HEK293 (cell line): ENCODE results near the gene EBP.

ENCODE experiments used
- ATF2 ChIP-seq: fragments of 450-650 bp; formaldehyde crosslinking; IDR thresholded peaks from 2 replicates; pipeline ENCODE4 v1.5.1; 2016; ENCODE audit warnings: missing biosample characterization, missing genetic modification characterization, low read depth
- FEZF1 ChIP-seq: fragments of 450-650 bp; formaldehyde crosslinking; IDR thresholded peaks from 2 replicates; pipeline ENCODE4 v1.5.1; 2016; ENCODE audit warnings: missing biosample characterization, missing genetic modification characterization
- KLF17 ChIP-seq: fragments of 450-650 bp; formaldehyde crosslinking; IDR thresholded peaks from 2 replicates; pipeline ENCODE4 v1.5.1; 2016; ENCODE audit warnings: missing biosample characterization, missing genetic modification characterization
- KLF7 ChIP-seq: fragments of 450-650 bp; formaldehyde crosslinking; IDR thresholded peaks from 2 replicates; pipeline ENCODE4 v1.5.1; 2016; ENCODE audit warnings: missing biosample characterization, missing genetic modification characterization, borderline replicate concordance
- PATZ1 ChIP-seq: fragments of 450-650 bp; formaldehyde crosslinking; IDR thresholded peaks from 2 replicates; pipeline ENCODE4 v1.5.1; 2016; ENCODE audit warnings: missing biosample characterization, missing genetic modification characterization
- SP2 ChIP-seq: fragments of 450-650 bp; formaldehyde crosslinking; IDR thresholded peaks from 2 replicates; pipeline ENCODE4 v1.5.1; 2016; ENCODE audit warnings: missing biosample characterization, missing genetic modification characterization
- SP3 ChIP-seq: fragments of 450-650 bp; formaldehyde crosslinking; IDR thresholded peaks from 2 replicates; pipeline ENCODE4 v1.5.1; 2016; ENCODE audit warnings: missing biosample characterization, missing genetic modification characterization
- SP7 ChIP-seq: fragments of 450-650 bp; formaldehyde crosslinking; IDR thresholded peaks from 2 replicates; pipeline ENCODE4 v1.5.1; 2016; ENCODE audit warnings: missing biosample characterization, missing genetic modification characterization
- ZBTB11 ChIP-seq: fragments of 450-650 bp; formaldehyde crosslinking; conservative IDR thresholded peaks from 2 replicates; pipeline ENCODE4 v1.5.1; 2016; ENCODE audit warnings: low read depth, missing biosample characterization, missing genetic modification characterization
- ZBTB17 ChIP-seq: fragments of 450-650 bp; formaldehyde crosslinking; IDR thresholded peaks from 2 replicates; pipeline ENCODE4 v1.5.1; 2016; ENCODE audit warnings: missing biosample characterization, missing genetic modification characterization
- ZNF335 ChIP-seq: fragments of 450-650 bp; formaldehyde crosslinking; conservative IDR thresholded peaks from 2 replicates; pipeline ENCODE4 v1.5.1; 2016; ENCODE audit warnings: missing biosample characterization, missing genetic modification characterization
- ZNF398 ChIP-seq: fragments of 450-650 bp; formaldehyde crosslinking; IDR thresholded peaks from 2 replicates; pipeline ENCODE4 v1.5.1; 2017; ENCODE audit warnings: missing biosample characterization, missing genetic modification characterization
- ZNF501 ChIP-seq: fragments of 450-650 bp; formaldehyde crosslinking; IDR thresholded peaks from 2 replicates; pipeline ENCODE4 v1.5.1; 2016; ENCODE audit warnings: missing biosample characterization, missing genetic modification characterization
- ZNF529 ChIP-seq: fragments of 450-650 bp; formaldehyde crosslinking; IDR thresholded peaks from 2 replicates; pipeline ENCODE4 v1.5.1; 2017; ENCODE audit warnings: missing genetic modification characterization, missing biosample characterization; ENCODE audit not compliant: insufficient replicate concordance
- ZNF658 ChIP-seq: fragments of 450-650 bp; formaldehyde crosslinking; IDR thresholded peaks from 2 replicates; pipeline ENCODE4; 2016; ENCODE audit warnings: missing biosample characterization, missing genetic modification characterization
- ZNF792 ChIP-seq: fragments of 450-650 bp; formaldehyde crosslinking; IDR thresholded peaks from 2 replicates; pipeline ENCODE4 v1.5.1; 2016; ENCODE audit warnings: missing biosample characterization, missing genetic modification characterization
- ZNF830 ChIP-seq: fragments of 450-650 bp; IDR thresholded peaks from 2 replicates; pipeline ENCODE4 v1.5.0; 2018; ENCODE audit warnings: missing biosample characterization, missing genetic modification characterization, low read depth, mild to moderate bottlenecking, moderate library complexity
- ZNF843 ChIP-seq: fragments of 450-650 bp; formaldehyde crosslinking; IDR thresholded peaks from 2 replicates; pipeline ENCODE4 v1.5.1; 2016; ENCODE audit warnings: missing biosample characterization, missing genetic modification characterization
- ZSCAN30 ChIP-seq: fragments of 450-650 bp; IDR thresholded peaks from 2 replicates; pipeline ENCODE4 v1.5.1; 2018; ENCODE audit warnings: missing biosample characterization, mild to moderate bottlenecking, missing genetic modification characterization, moderate library complexity
- ZSCAN5A ChIP-seq: fragments of 450-650 bp; formaldehyde crosslinking; IDR thresholded peaks from 2 replicates; pipeline ENCODE4 v1.5.1; 2016; ENCODE audit warnings: missing biosample characterization, missing genetic modification characterization

Gene EBP

GRCh38 chrX:48539345-48540027, 17.9 kb downstream of the EBP start, which contains the start of gene TBC1D25 (continued):
- TF ChIP-seq ATF2 (tag by site-specific recombination) (peak; percentile 100), SP3 (tag by site-specific recombination) (peak; percentile 74), KLF7 (tag by site-specific recombination) (0 out of 2 replicates have a peak, but pooled peaks have one; percentile 13), ZNF658 (tag by site-specific recombination) (no peak), ZNF792 (tag by site-specific recombination) (0 out of 2 replicates have a peak, but pooled peaks have one; percentile 36), PATZ1 (tag by site-specific recombination) (peak; percentile 95), KLF17 (peak; percentile 36; the same call in 1 of the 2 replicates), ZNF830 (no peak), ZNF335 (tag by site-specific recombination) (peak; percentile 77; the same call in 1 of the 2 replicates), ZBTB11 (tag by site-specific recombination) (no peak), ZSCAN5A (tag by site-specific recombination) (peak; percentile 53; the same call in 1 of the 2 replicates), ZNF398 (tag by site-specific recombination) (peak; percentile 66), SP7 (tag by site-specific recombination) (peak; percentile 30), ZBTB17 (tag by site-specific recombination) (peak; percentile 48; the same call in 1 of the 2 replicates), SP2 (tag by site-specific recombination) (peak; percentile 88), ZNF843 (peak; percentile 18; the same call in 1 of the 2 replicates), ZSCAN30 (peak; percentile 64; the same call in 1 of the 2 replicates), ZNF529 (tag by site-specific recombination) (no peak), FEZF1 (tag by site-specific recombination) (0 out of 2 replicates have a peak, but pooled peaks have one; percentile 22), ZNF501 (tag by site-specific recombination) (peak; percentile 90)
